B cell (primary cell): ENCODE measurements around the gene HS3ST3A1.

Experiments used
- EZH2 ChIP-seq: IDR thresholded peaks from 2 replicates; pipeline ENCODE4 v1.6.1; 2012; ENCODE audit warnings: borderline replicate concordance, low read depth, mild to moderate bottlenecking, moderate library complexity, low read length; ENCODE audit not compliant: insufficient read depth, poor library complexity, severe bottlenecking
- TF ChIP-seq, protein P1 (sequence below): fragments of 200-600 bp; IDR thresholded peaks from one replicate; pipeline ENCODE4 v1.8.0; 2022; ENCODE audit warnings: antibody characterized with exemption, mild to moderate bottlenecking

GRCh38 chr17:13539421-13539820 lies 62.3 kb downstream of the HS3ST3A1 start:
- TF ChIP-seq, protein P1, sequence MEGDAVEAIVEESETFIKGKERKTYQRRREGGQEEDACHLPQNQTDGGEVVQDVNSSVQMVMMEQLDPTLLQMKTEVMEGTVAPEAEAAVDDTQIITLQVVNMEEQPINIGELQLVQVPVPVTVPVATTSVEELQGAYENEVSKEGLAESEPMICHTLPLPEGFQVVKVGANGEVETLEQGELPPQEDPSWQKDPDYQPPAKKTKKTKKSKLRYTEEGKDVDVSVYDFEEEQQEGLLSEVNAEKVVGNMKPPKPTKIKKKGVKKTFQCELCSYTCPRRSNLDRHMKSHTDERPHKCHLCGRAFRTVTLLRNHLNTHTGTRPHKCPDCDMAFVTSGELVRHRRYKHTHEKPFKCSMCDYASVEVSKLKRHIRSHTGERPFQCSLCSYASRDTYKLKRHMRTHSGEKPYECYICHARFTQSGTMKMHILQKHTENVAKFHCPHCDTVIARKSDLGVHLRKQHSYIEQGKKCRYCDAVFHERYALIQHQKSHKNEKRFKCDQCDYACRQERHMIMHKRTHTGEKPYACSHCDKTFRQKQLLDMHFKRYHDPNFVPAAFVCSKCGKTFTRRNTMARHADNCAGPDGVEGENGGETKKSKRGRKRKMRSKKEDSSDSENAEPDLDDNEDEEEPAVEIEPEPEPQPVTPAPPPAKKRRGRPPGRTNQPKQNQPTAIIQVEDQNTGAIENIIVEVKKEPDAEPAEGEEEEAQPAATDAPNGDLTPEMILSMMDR: no peak
- no peak for TF ChIP-seq EZH2
